Measurements from ENCODE around the gene COPS6.

The COPS6 gene

DNA sequence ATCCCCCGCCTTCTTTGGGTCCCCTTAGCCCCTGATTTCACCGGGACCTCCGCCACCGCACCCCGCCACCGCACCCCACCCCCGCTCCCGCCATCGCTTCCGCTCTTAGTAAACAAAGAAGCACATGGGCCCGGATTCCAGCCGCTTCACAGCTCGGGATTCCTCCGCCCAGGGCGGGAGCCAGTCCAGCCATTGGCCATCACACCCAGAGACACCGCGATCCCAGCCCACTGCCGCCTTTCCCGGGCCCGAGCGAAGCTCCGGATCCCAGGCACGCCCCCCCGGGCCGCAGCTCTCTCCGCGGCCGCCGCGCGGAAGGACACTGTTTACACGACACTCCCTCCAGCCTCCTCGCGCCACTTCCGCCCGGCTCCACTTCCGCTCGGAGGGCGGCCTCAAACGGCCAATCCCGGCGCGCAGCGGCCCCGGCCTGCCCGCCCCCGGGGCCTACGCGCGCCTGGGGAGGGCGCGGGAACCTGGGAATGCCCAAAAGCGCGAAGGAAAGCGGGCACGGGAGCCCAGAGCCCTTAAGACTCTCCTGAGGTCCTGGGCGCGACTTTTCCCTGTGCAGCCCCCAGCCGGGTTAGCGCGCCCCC is 11.7 kb downstream of the COPS6 start:
- DNase-seq (ENCODE audit: low spot score): peak; percentile 91
- peak overlapping the region; percentile 88 for H3K4me3 ChIP-seq (ENCODE audit: severe bottlenecking)
- H3K36me3 ChIP-seq (ENCODE audit: low read depth): peaks cover 52% of the 10 kb centered on the region
- peak overlapping the region; percentile 94 for H3K27ac ChIP-seq (ENCODE audit: poor library complexity, severe bottlenecking)
- H3K4me1 ChIP-seq (ENCODE audit: insufficient read depth, poor library complexity, severe bottlenecking): peaks cover 4% of the 10 kb centered on the region
- peak; percentile 76 for ATAC-seq (ENCODE audit: low read depth)
- TF ChIP-seq, protein P1, sequence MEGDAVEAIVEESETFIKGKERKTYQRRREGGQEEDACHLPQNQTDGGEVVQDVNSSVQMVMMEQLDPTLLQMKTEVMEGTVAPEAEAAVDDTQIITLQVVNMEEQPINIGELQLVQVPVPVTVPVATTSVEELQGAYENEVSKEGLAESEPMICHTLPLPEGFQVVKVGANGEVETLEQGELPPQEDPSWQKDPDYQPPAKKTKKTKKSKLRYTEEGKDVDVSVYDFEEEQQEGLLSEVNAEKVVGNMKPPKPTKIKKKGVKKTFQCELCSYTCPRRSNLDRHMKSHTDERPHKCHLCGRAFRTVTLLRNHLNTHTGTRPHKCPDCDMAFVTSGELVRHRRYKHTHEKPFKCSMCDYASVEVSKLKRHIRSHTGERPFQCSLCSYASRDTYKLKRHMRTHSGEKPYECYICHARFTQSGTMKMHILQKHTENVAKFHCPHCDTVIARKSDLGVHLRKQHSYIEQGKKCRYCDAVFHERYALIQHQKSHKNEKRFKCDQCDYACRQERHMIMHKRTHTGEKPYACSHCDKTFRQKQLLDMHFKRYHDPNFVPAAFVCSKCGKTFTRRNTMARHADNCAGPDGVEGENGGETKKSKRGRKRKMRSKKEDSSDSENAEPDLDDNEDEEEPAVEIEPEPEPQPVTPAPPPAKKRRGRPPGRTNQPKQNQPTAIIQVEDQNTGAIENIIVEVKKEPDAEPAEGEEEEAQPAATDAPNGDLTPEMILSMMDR (IDR thresholded peaks at IDR 0.05; ENCODE audit: poor library complexity, severe bottlenecking): no peak
- H3K9me3 ChIP-seq (ENCODE audit: severe bottlenecking): no peaks in the 10 kb centered on the region
- H3K27me3 ChIP-seq (ENCODE audit: insufficient read depth, poor library complexity, severe bottlenecking): no peaks in the 10 kb centered on the region

DNA sequence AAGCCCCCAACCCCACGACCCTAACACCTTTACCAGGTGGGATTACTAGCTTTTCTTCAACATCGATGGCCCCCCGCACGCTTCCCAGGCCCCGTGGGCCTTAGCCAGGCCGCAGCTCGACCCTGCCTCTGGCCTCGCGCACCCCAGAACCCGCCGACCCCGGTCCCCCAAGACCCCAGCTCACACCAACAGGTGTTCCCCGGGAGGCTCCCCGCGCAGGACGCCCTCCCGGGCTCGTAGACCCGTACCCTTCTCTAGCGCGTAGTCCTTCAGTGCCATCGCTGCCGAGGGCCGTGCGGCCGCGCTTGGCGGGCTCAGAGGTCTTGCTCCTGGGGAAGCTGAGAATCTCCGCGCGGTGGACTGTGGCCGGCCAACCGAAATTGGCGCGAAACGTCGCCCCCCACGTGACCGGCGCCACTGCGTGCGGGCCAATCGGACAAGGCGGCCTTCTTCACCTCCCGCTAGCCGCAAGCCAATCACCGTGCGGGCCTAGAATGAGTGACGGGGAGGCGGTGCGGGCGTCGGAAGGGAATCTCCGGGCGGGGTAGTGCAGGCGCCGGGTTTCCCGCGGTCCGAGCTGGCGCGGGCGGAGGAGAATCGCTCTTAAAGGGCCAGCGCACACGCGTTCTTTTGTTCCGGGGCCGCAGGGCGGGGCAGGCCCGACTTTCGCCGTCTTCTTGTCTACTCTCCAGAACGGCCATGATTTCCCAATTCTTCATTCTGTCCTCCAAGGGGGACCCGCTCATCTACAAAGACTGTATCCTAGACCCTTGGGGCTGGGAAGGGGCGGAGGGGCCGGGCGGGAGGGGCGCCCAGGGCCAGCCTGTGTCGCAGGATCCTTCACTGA is 12.5 kb downstream of the COPS6 start, which contains the start of the genes AP4M1 and MCM7:
Gene AP4M1, plus strand, starts transcription at position 628 of the 847 bp plus-strand sequence. Its CDS starts 72 bp downstream, at position 700.
Gene MCM7, minus strand, starts transcription at position 382 of the 847 bp plus-strand sequence. Its CDS starts 103 bp downstream, at position 279.
- Histone ChIP-seq H3K4me3 (ENCODE audit: severe bottlenecking) (peak within 1 kb of the TSS; percentile 88), H3K27me3 (ENCODE audit: insufficient read depth, poor library complexity, severe bottlenecking) (no peaks in the 10 kb centered on the region), H3K9me3 (ENCODE audit: severe bottlenecking) (no peaks in the 10 kb centered on the region), H3K4me1 (ENCODE audit: insufficient read depth, poor library complexity, severe bottlenecking) (peaks cover 4% of the 10 kb centered on the region), H3K27ac (ENCODE audit: poor library complexity, severe bottlenecking) (peak within 1 kb of the TSS; percentile 94), H3K36me3 (ENCODE audit: low read depth) (peaks cover 45% of the 10 kb centered on the region)
- ATAC-seq (ENCODE audit: low read depth): peak; percentile 89
- TF ChIP-seq, protein P1 (IDR thresholded peaks at IDR 0.05; ENCODE audit: poor library complexity, severe bottlenecking): no peak
- DNase-seq (ENCODE audit: low spot score): peak; percentile 99

DNA sequence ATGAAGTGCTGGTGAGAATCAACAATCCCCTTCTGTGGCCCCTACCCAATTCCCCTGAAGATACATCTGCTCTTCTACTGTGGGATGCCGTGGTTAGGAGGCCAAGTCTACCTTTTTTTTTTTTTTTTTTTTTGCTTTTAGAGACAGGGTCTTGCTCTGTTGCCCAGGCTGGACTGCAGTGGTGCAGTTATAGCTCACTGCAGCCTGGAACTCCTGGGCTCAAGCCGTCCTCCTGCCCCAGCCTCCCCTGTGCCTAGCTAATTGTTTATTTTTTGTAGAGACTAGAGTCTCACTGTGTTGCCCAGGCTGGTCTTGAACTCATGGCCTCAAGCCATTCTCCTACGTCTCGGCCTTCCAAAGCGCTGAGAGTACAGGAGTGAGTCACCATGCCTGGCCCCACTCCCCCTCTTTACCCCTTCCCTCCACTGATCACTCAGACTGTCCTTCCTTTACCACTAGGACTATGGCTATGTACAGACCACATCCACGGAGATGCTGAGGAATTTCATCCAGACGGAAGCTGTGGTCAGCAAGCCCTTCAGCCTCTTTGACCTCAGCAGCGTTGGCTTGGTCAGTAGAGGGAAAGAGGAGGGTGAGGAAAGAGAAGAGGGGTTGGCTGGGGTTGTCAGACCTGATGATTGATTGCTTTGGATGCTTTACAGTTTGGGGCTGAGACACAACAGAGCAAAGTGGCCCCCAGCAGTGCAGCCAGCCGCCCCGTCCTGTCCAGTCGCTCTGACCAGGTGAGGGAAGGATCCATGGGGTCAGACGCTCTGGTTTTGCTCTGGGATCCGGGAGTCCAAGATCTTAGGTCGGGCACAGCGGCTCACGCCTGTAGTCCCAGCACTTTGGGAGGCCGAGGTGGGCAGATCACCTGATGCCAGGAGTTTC is 14.4 kb downstream of the COPS6 start:
- TF ChIP-seq, protein P1 (IDR thresholded peaks at IDR 0.05; ENCODE audit: poor library complexity, severe bottlenecking): no peak
- H3K9me3 ChIP-seq (ENCODE audit: severe bottlenecking): no peaks in the 10 kb centered on the region
- H3K27me3 ChIP-seq (ENCODE audit: insufficient read depth, poor library complexity, severe bottlenecking): no peaks in the 10 kb centered on the region
- no peak overlapping the region for H3K27ac ChIP-seq (ENCODE audit: poor library complexity, severe bottlenecking)
- no peak overlapping the region for H3K4me3 ChIP-seq (ENCODE audit: severe bottlenecking)
- ATAC-seq (ENCODE audit: low read depth): no peak
- peaks cover 40% of the 10 kb centered on the region for H3K36me3 ChIP-seq (ENCODE audit: low read depth)
- DNase-seq (ENCODE audit: low spot score): no peak
- peaks cover 4% of the 10 kb centered on the region for H3K4me1 ChIP-seq (ENCODE audit: insufficient read depth, poor library complexity, severe bottlenecking)

DNA sequence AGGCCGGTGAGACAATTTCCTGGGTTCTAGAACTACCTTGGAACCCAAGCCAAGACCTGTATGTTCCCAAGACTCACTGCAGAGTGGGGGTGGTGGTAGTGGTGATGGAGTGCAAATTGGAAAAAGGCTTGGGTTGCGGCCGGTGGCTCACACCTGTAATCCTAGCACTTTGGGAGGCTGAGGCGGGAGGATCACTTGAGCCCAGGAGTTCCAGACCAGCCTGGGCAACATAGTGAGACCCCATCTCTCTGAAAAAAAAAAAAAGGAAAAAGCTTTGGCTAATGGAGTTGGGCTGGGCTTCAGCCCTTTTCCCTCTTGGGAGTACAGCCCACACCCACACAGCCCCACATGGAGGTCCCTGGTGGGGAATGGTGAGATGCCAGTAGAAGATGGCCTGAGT is 16.8 kb downstream of the COPS6 start:
- no peak overlapping the region for H3K27ac ChIP-seq (ENCODE audit: poor library complexity, severe bottlenecking)
- no peaks in the 10 kb centered on the region for H3K9me3 ChIP-seq (ENCODE audit: severe bottlenecking)
- no peak overlapping the region for H3K4me3 ChIP-seq (ENCODE audit: severe bottlenecking)
- DNase-seq (ENCODE audit: low spot score) (no peak), ATAC-seq (ENCODE audit: low read depth) (no peak)
- peaks cover 39% of the 10 kb centered on the region for H3K36me3 ChIP-seq (ENCODE audit: low read depth)
- H3K4me1 ChIP-seq (ENCODE audit: insufficient read depth, poor library complexity, severe bottlenecking): no peaks in the 10 kb centered on the region
- H3K27me3 ChIP-seq (ENCODE audit: insufficient read depth, poor library complexity, severe bottlenecking): no peaks in the 10 kb centered on the region
- TF ChIP-seq, protein P1 (IDR thresholded peaks at IDR 0.05; ENCODE audit: poor library complexity, severe bottlenecking): no peak

All from RWPE2 (cell line).